HCT116 (cell line): ENCODE data around the gene SEMA4F. TPM values are rescaled to one million over a fixed set of nuclear protein-coding genes. Genes with fewer than 3 reads are reported as not detected.

ENCODE experiments used
- ATAC-seq: fragments of 200-7000 bp; cut with Tn5 transposase; 2 replicates; pipeline ENCODE4 v1.9.1; 2020; ENCODE audit warnings: mild to moderate bottlenecking, moderate library complexity
- BruUV-seq: library from RNA; stranded (reverse); fragments of 400-500 nt; replicated peaks from 2 replicates; lab custom pipeline; 2021; lab: Mats Ljungman, UMichigan
- CTCF ChIA-PET: fragments of 300-600 bp; sonication (Branson Sonifier 250); formaldehyde crosslinking; loops from one replicate; lab custom pipeline; 2021; ENCODE audit warnings: antibody characterized with exemption; lab: Charles Lee
- POLR2A ChIA-PET: fragments of 300-600, 350-600 bp; sonication (Branson Sonifier 250); formaldehyde crosslinking; loops from one replicate; lab custom pipeline; 2021; ENCODE audit warnings: antibody characterized with exemption; lab: Charles Lee
- RAD21 ChIA-PET, 2 experiments: fragments of 300-600 bp; sonication (Branson Sonifier 250); formaldehyde crosslinking; loops; one replicate each; lab custom pipeline; 2023; ENCODE audit warnings: low total read pairs in 2 of 2; ENCODE audit not compliant: uncharacterized antibody in 2 of 2, unreplicated experiment in 2 of 2, low non-redundant PET in 1 of 2; lab: Charles Lee
- DNase-seq: peaks from one replicate; pipeline ENCODE4 v3.0.0-alpha.2; 2010; ENCODE audit warnings: low read depth, low spot score
- H2AFZ ChIP-seq: fragments of 200-600 bp; shearing (Covaris generic), sonication (generic); 2 replicates; pipeline ENCODE4 v1.6.1; 2017; ENCODE audit warnings: low read depth, mixed run types, mixed read lengths, antibody characterized with exemption, low read length; ENCODE audit not compliant: poor library complexity, severe bottlenecking
- H3K27ac ChIP-seq: 2 replicates; pipeline ENCODE4 v1.5.1; 2012; ENCODE audit warnings: low read depth, low read length
- H3K27me3 ChIP-seq: fragments of 200-600 bp; sonication (generic); 2 replicates; pipeline ENCODE4 v1.6.1; 2016; ENCODE audit warnings: mixed run types, low read length, mixed read lengths; ENCODE audit not compliant: insufficient read depth
- H3K36me3 ChIP-seq, 2 experiments: fragments of 200-500 bp in 1 of 2; fragments of 200-600 bp in 1 of 2; sonication (Bioruptor generic) in 1 of 2; sonication (generic) in 1 of 2; 2 replicates each; pipeline versions ENCODE4 v1.5.1 to v1.6.1; 2014 to 2016; ENCODE audit warnings: low read length in 2 of 2, inconsistent platforms in 1 of 2, mixed read lengths in 1 of 2, mixed run types in 1 of 2; ENCODE audit not compliant: insufficient read depth in 2 of 2, control insufficient read depth in 1 of 2
- H3K4me1 ChIP-seq, 2 experiments: fragments of 200-600 bp in 1 of 2; sonication (generic) in 1 of 2; 2 replicates each; pipeline versions ENCODE4 v1.5.1 to v1.6.1; 2012 to 2017; ENCODE audit warnings: low read length in 2 of 2, inconsistent platforms in 1 of 2, mild to moderate bottlenecking in 1 of 2, mixed read lengths in 1 of 2, mixed run types in 1 of 2, moderate library complexity in 1 of 2; ENCODE audit not compliant: insufficient read depth in 2 of 2, control insufficient read depth in 1 of 2
- H3K4me2 ChIP-seq: fragments of 200-600 bp; sonication (generic); 2 replicates; pipeline ENCODE4 v1.6.1; 2017; ENCODE audit warnings: mixed run types, low read length, mixed read lengths
- H3K4me3 ChIP-seq, 2 experiments: fragments of 200-600 bp in 1 of 2; sonication (generic) in 1 of 2; replicated peaks in 1 of 2; 2 replicates each; pipeline ENCODE4 v1.5.1; 2011 to 2016; ENCODE audit warnings: low read length in 2 of 2, control low read depth in 1 of 2, low read depth in 1 of 2, mild to moderate bottlenecking in 1 of 2, mixed read lengths in 1 of 2, mixed run types in 1 of 2
- H3K79me2 ChIP-seq: fragments of 200-600 bp; sonication (generic); 2 replicates; pipeline ENCODE4 v1.6.1; 2017; ENCODE audit warnings: mild to moderate bottlenecking, mixed run types, low read length, moderate library complexity, mixed read lengths; ENCODE audit not compliant: insufficient read depth
- H3K9ac ChIP-seq: fragments of 200-600 bp; sonication (generic); 2 replicates; pipeline ENCODE4 v1.6.1; 2016; ENCODE audit warnings: low read length, mixed read lengths
- H3K9me2 ChIP-seq: fragments of 200-600 bp; sonication (generic), shearing (Covaris generic); 2 replicates; pipeline ENCODE4 v1.6.1; 2017; ENCODE audit warnings: mixed run types, mild to moderate bottlenecking, moderate library complexity; ENCODE audit not compliant: insufficient read depth
- H3K9me3 ChIP-seq, 2 experiments: fragments of 200-500 bp in 1 of 2; fragments of 200-600 bp in 1 of 2; sonication (Bioruptor generic) in 1 of 2; sonication (generic) in 1 of 2; 2 replicates each; pipeline ENCODE4 v1.6.1; 2014 to 2017; ENCODE audit warnings: low read length in 2 of 2, mixed read lengths in 2 of 2, inconsistent platforms in 1 of 2, low read depth in 1 of 2, mild to moderate bottlenecking in 1 of 2, mixed run types in 1 of 2, moderate library complexity in 1 of 2; ENCODE audit not compliant: control insufficient read depth in 1 of 2, insufficient read depth in 1 of 2
- H4K20me1 ChIP-seq: fragments of 200-600 bp; sonication (generic), shearing (Covaris generic); 2 replicates; pipeline ENCODE4 v1.6.1; 2017; ENCODE audit warnings: mixed run types, mild to moderate bottlenecking, moderate library complexity; ENCODE audit not compliant: insufficient read depth
- ATF3 ChIP-seq: IDR thresholded peaks from 2 replicates; pipeline ENCODE4 v1.6.1; 2012
- CBX3 ChIP-seq: IDR thresholded peaks from 2 replicates; pipeline ENCODE4 v1.6.1; 2012; ENCODE audit warnings: low read depth
- CTCF ChIP-seq, 3 experiments: fragments of 200-600 bp in 1 of 3; sonication (generic) in 1 of 3; IDR thresholded peaks in 2 of 3; conservative IDR thresholded peaks in 1 of 3; 2 replicates each; pipeline ENCODE4 v1.5.1; 2012 to 2017; ENCODE audit warnings: low read depth in 2 of 3, low read length in 2 of 3, antibody characterized with exemption in 1 of 3, borderline replicate concordance in 1 of 3, control low read depth in 1 of 3, mild to moderate bottlenecking in 1 of 3, mixed read lengths in 1 of 3, mixed run types in 1 of 3, moderate library complexity in 1 of 3; ENCODE audit not compliant: insufficient read depth in 1 of 3
- EGR1 ChIP-seq: IDR thresholded peaks from 2 replicates; pipeline ENCODE4 v1.6.1; 2012; ENCODE audit warnings: low read depth
- ELF1 ChIP-seq: IDR thresholded peaks from 2 replicates; pipeline ENCODE4 v1.6.1; 2012; ENCODE audit warnings: low read depth, borderline replicate concordance
- JUND ChIP-seq: IDR thresholded peaks from 2 replicates; pipeline ENCODE4 v1.6.1; 2012
- POLR2A ChIP-seq: IDR thresholded peaks from 2 replicates; pipeline ENCODE4 v1.7.0; 2011; ENCODE audit warnings: borderline replicate concordance; ENCODE audit not compliant: insufficient read depth, insufficient read length; ENCODE audit errors: extremely low read depth
- POLR2AphosphoS5 ChIP-seq: IDR thresholded peaks from 2 replicates; pipeline ENCODE4 v1.6.1; 2011; ENCODE audit warnings: mild to moderate bottlenecking, low read depth, low read length, moderate library complexity
- RAD21 ChIP-seq: IDR thresholded peaks from 2 replicates; pipeline ENCODE4 v1.6.1; 2012; ENCODE audit warnings: low read depth, mild to moderate bottlenecking
- SIN3A ChIP-seq: IDR thresholded peaks from 2 replicates; pipeline ENCODE4 v1.6.1; 2012; ENCODE audit warnings: low read depth
- SP1 ChIP-seq: IDR thresholded peaks from 2 replicates; pipeline ENCODE4 v1.6.1; 2012; ENCODE audit warnings: low read depth
- SRF ChIP-seq: IDR thresholded peaks from 2 replicates; pipeline ENCODE4 v1.6.1; 2012; ENCODE audit warnings: low read depth
- YY1 ChIP-seq: IDR thresholded peaks from 2 replicates; pipeline ENCODE4 v1.6.1; 2011; ENCODE audit warnings: low read length, low read depth, moderate library complexity, mild to moderate bottlenecking; ENCODE audit not compliant: insufficient replicate concordance; ENCODE audit errors: extremely low read depth
- ZBTB33 ChIP-seq: IDR thresholded peaks from 2 replicates; pipeline ENCODE4 v1.6.1; 2011; ENCODE audit warnings: mild to moderate bottlenecking, low read length, moderate library complexity; ENCODE audit not compliant: insufficient replicate concordance; ENCODE audit errors: extremely low read depth
- ZFX ChIP-seq: fragments of 450-650 bp; IDR thresholded peaks from 2 replicates; pipeline ENCODE4 v1.6.1; 2017
- ZNF274 ChIP-seq: fragments of 200-500 bp; sonication (Bioruptor generic); IDR thresholded peaks from 2 replicates; pipeline ENCODE4 v1.6.1; 2014; ENCODE audit warnings: mild to moderate bottlenecking, low read depth, low read length, inconsistent platforms
- intact Hi-C: fragments of 100-400 bp; cut with micrococcal nuclease; formaldehyde crosslinking; loops from 2 replicates; pipeline ENCODE4 v1.10.0; 2022
- total RNA-seq: library from RNA; stranded (reverse); gene quantifications from one replicate; pipeline ENCODE4 v1.2.1, GENCODE V29; 2021; ENCODE audit not compliant: unreplicated experiment

The SEMA4F gene
- total RNA-seq, 1 experiment from 2014 or later, result 12.3 TPM

- peak overlapping the region; percentile 37 for H2AFZ ChIP-seq
- ChIA-PET CTCF (interaction anchor here (0.6 to 2.1 kb wide), 9 partner anchors 11 to 162 kb away, joined by 3 to 7 read pairs (median 4); no protein-coding TSS in a partner anchor), POLR2A (interaction anchor here (0.7 kb wide), 1 partner anchor 161 kb away, joined by 3 read pairs; no protein-coding TSS in a partner anchor), RAD21 (no interaction called here)
- H3K4me1 ChIP-seq, result peaks cover 0 to 18% of the 10 kb centered on the region in 2 experiments; a peak in 2 of 4 replicates
- intact Hi-C loops, result loop anchor here (1.0 kb wide), 2 partner anchors 120 to 162 kb away; partner anchors contain the start of gene HK2
- H3K27ac ChIP-seq, result no peak overlapping the region
- no peak overlapping the region for H3K9ac ChIP-seq
- peak overlapping the region; percentile 96 for H3K4me2 ChIP-seq
- H3K9me2 ChIP-seq, result no peaks in the 10 kb centered on the region
- H3K9me3 ChIP-seq, result no peaks in the 10 kb centered on the region
- peak overlapping the region in 1 of 2 experiments; percentile 67; a peak in 2 of 4 replicates for H3K4me3 ChIP-seq
- no peaks in the 10 kb centered on the region for H3K27me3 ChIP-seq
- H3K36me3 ChIP-seq, result no peaks in the 10 kb centered on the region
- peak; percentile 15 for DNase-seq
- H3K79me2 ChIP-seq, result no peaks in the 10 kb centered on the region
- no peaks in the 10 kb centered on the region for H4K20me1 ChIP-seq
- BruUV-seq, result no TSS peak
- TF ChIP-seq CTCF (IDR thresholded peaks at IDR 0.05 in 2 of 3, conservative IDR thresholded peaks at IDR 0.05 in 1 of 3; ENCODE audit: borderline replicate concordance in 1 of 3, insufficient read depth in 1 of 3, low read depth in 2 of 3, low read length in 2 of 3) (no peak), POLR2AphosphoS5 (no peak), EGR1 (no peak), ZFX (no peak), YY1 (no peak), ZNF274 (no peak), ATF3 (no peak), SIN3A (no peak; the same call in 1 of the 2 replicates), SP1 (no peak), SRF (no peak), ZBTB33 (no peak), ELF1 (no peak), JUND (no peak), POLR2A (no peak), RAD21 (no peak), CBX3 (no peak)
- ATAC-seq, result peak; percentile 33; the same call in 1 of the 2 replicates
These were observed 60.6 kb downstream of the SEMA4F start for GRCh38 chr2:74714691-74715080.
